Endodermal cell (in vitro differentiated cells): Measurements from ENCODE around the gene SLC25A31. TPM values are rescaled to one million over a fixed set of nuclear protein-coding genes. Genes with fewer than 3 reads are reported as not detected.

Experiments used
- DNase-seq: peaks from one replicate; pipeline ENCODE4 v3.0.0-alpha.2; 2017
- H3K27ac ChIP-seq: 2 replicates; pipeline ENCODE4 v1.5.1; 2013; ENCODE audit warnings: mild to moderate bottlenecking, low read depth, low read length, moderate library complexity
- H3K27me3 ChIP-seq: 2 replicates; pipeline ENCODE4 v1.6.1; 2013; ENCODE audit warnings: mild to moderate bottlenecking, low read length, moderate library complexity; ENCODE audit not compliant: insufficient read depth, control insufficient read depth, poor library complexity, severe bottlenecking
- H3K36me3 ChIP-seq: 2 replicates; pipeline ENCODE4 v1.7.0; 2013; ENCODE audit warnings: mild to moderate bottlenecking, low read length, moderate library complexity; ENCODE audit not compliant: control insufficient read depth, insufficient read depth
- H3K4me1 ChIP-seq: one replicate; pipeline ENCODE4 v1.7.0; 2013; ENCODE audit warnings: low read length; ENCODE audit not compliant: control insufficient read depth, insufficient read depth
- H3K4me3 ChIP-seq: 2 replicates; pipeline ENCODE4 v1.5.1; 2013; ENCODE audit warnings: mild to moderate bottlenecking, low read length, moderate library complexity
- H3K9ac ChIP-seq: 2 replicates; pipeline ENCODE4 v1.6.1; 2013; ENCODE audit warnings: mild to moderate bottlenecking, low read length, moderate library complexity; ENCODE audit not compliant: poor library complexity, severe bottlenecking; ENCODE audit errors: extremely low read depth
- H3K9me3 ChIP-seq: 2 replicates; pipeline ENCODE4 v1.6.1; 2013; ENCODE audit warnings: mild to moderate bottlenecking, low read length, moderate library complexity; ENCODE audit not compliant: control insufficient read depth
- H3K27ac Mint-ChIP-seq: 2 replicates; pipeline ENCODE4 v1.8.0; 2020; ENCODE audit warnings: mixed read lengths
- H3K27me3 Mint-ChIP-seq: 2 replicates; pipeline ENCODE4 v1.8.0; 2021; ENCODE audit warnings: mild to moderate bottlenecking, mixed read lengths; ENCODE audit not compliant: insufficient read depth
- H3K36me3 Mint-ChIP-seq: 2 replicates; pipeline ENCODE4 v1.8.0; 2020; ENCODE audit warnings: low read depth, mixed read lengths
- H3K4me1 Mint-ChIP-seq: 2 replicates; pipeline ENCODE4 v1.8.0; 2020; ENCODE audit warnings: mixed read lengths
- H3K4me3 Mint-ChIP-seq: 2 replicates; pipeline ENCODE4 v1.8.0; 2020; ENCODE audit warnings: mild to moderate bottlenecking, moderate library complexity, mixed read lengths
- H3K9me3 Mint-ChIP-seq: 2 replicates; pipeline ENCODE4 v1.8.0; 2020; ENCODE audit warnings: mild to moderate bottlenecking, mixed read lengths
- WGBS, 2 experiments: methylation state at CpG; one replicate each; pipeline versions ENCODE4 v1.1.5 to v1.1.7; 2013; ENCODE audit warnings: missing lambda C conversion rate in 2 of 2, mixed read lengths in 1 of 2; ENCODE audit not compliant: insufficient coverage in 1 of 2, insufficient read length in 1 of 2; 5-methylcytosine and 5-hydroxymethylcytosine counted together
- total RNA-seq, 2 donors: library from RNA; stranded (reverse); fragmentation: NEBNext Ultra II Directional in 1 of 2; extraction: Animal tissue kit (Norgen Biotek cat#: 25700) in 1 of 2; gene quantifications; 2 replicates in 1 of 2; 3 replicates in 1 of 2; pipeline ENCODE4 v1.2.1, GENCODE V29; 2021
- TF ChIP-seq, protein P1 (sequence below): fragments of 200-600 bp; sonication (generic); conservative IDR thresholded peaks from 2 replicates; pipeline ENCODE4 v1.5.0; 2021; ENCODE audit warnings: antibody characterized with exemption, mild to moderate bottlenecking

SLC25A31 gene
- total RNA-seq, 2 donors from 2014 or later = not detected

DNA sequence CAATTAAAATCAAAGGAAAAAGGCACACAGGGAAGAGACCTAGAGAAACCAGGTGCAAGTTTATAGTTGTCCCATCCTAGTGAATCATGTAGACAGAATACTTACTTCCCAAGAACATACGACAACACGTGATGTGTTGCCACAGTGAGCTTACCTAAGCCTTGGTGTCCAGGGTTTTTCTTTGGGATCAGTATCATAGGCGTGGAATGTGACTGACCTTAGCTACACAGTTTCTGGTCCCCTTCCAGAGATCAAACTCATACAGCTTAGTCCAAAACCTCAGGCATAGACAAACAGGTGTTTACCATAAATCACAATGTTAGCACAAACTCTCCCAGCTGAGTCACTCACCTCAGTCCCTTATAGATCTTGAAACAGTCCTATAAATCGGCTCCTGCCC lies 17.7 kb downstream of the SLC25A31 start:
- H3K4me3 ChIP-seq = no peak overlapping the region
- Mint-ChIP-seq H3K9me3 (peaks cover 26% of the 10 kb centered on the region), H3K4me1 (no peaks in the 10 kb centered on the region), H3K27me3 (no peaks in the 10 kb centered on the region), H3K4me3 (no peak overlapping the region), H3K27ac (no peak overlapping the region), H3K36me3 (peaks cover 3% of the 10 kb centered on the region)
- no peak overlapping the region for H3K9ac ChIP-seq
- H3K27me3 ChIP-seq = no peaks in the 10 kb centered on the region
- WGBS, 2 experiments = 90 to 96% methylated on average over 3 to 4 of the region's 4 CpGs
- no peaks in the 10 kb centered on the region for H3K36me3 ChIP-seq
- TF ChIP-seq, protein P1, sequence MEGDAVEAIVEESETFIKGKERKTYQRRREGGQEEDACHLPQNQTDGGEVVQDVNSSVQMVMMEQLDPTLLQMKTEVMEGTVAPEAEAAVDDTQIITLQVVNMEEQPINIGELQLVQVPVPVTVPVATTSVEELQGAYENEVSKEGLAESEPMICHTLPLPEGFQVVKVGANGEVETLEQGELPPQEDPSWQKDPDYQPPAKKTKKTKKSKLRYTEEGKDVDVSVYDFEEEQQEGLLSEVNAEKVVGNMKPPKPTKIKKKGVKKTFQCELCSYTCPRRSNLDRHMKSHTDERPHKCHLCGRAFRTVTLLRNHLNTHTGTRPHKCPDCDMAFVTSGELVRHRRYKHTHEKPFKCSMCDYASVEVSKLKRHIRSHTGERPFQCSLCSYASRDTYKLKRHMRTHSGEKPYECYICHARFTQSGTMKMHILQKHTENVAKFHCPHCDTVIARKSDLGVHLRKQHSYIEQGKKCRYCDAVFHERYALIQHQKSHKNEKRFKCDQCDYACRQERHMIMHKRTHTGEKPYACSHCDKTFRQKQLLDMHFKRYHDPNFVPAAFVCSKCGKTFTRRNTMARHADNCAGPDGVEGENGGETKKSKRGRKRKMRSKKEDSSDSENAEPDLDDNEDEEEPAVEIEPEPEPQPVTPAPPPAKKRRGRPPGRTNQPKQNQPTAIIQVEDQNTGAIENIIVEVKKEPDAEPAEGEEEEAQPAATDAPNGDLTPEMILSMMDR = no peak
- no peak overlapping the region for H3K27ac ChIP-seq
- H3K4me1 ChIP-seq = no peaks in the 10 kb centered on the region
- DNase-seq = no peak
- peaks cover 30% of the 10 kb centered on the region for H3K9me3 ChIP-seq

DNA sequence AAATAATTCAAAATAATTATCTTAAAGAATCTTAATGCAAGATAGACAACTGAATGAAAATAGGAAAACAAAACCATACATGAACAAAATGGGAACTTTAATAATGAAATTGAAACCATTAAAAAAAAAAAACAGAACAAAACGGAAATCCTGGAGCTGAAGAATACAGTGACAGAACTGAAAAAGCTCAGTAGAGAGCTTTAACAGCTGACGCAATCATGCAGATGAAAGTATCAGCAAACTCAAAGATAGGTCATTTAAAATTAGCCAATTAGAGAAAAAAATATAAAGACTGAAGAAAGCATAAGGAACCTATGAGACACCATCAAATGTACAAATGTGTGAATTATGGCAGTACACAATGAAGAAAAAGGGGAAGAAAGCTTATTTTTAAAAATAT lies 18.8 kb downstream of the SLC25A31 start:
- Mint-ChIP-seq H3K27ac (no peak overlapping the region), H3K4me1 (no peaks in the 10 kb centered on the region), H3K36me3 (peaks cover 3% of the 10 kb centered on the region), H3K9me3 (peaks cover 26% of the 10 kb centered on the region), H3K4me3 (no peak overlapping the region), H3K27me3 (no peaks in the 10 kb centered on the region)
- TF ChIP-seq, protein P1 = no peak
- Histone ChIP-seq H3K9ac (no peak overlapping the region), H3K9me3 (peaks cover 30% of the 10 kb centered on the region), H3K27me3 (no peaks in the 10 kb centered on the region), H3K36me3 (no peaks in the 10 kb centered on the region), H3K27ac (no peak overlapping the region), H3K4me3 (no peak overlapping the region), H3K4me1 (no peaks in the 10 kb centered on the region)
- WGBS, 2 experiments = 93 to 100% methylated on average over 1 to 2 of the region's 2 CpGs
- DNase-seq = no peak

DNA sequence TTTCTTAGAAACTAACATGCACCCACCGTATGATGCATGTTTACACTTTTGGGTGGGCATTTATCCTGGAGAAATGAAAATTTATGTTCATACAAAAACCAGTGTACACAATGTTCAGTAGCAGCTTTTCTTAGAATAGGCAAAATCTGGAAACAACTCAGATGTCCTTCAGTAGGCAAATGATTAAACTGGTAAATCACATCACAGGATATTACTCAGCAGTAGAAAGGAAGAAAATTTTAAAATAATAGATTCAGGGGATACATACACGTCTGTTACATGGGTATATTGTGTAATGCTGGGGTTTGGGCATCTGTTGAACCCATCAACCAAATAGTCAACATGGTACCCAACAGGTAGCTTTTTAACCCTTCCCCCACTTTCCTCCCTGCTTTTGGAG lies 26.7 kb downstream of the SLC25A31 start:
- Histone ChIP-seq H3K4me1 (no peaks in the 10 kb centered on the region), H3K9me3 (no peaks in the 10 kb centered on the region), H3K27me3 (no peaks in the 10 kb centered on the region), H3K36me3 (no peaks in the 10 kb centered on the region), H3K4me3 (no peak overlapping the region), H3K27ac (no peak overlapping the region), H3K9ac (no peak overlapping the region)
- WGBS, 2 experiments = 94 to 100% methylated on average over 1 to 2 of the region's 2 CpGs
- Mint-ChIP-seq H3K9me3 (peaks cover 10% of the 10 kb centered on the region), H3K4me3 (no peak overlapping the region), H3K27me3 (no peaks in the 10 kb centered on the region), H3K4me1 (no peaks in the 10 kb centered on the region), H3K36me3 (no peaks in the 10 kb centered on the region), H3K27ac (no peak overlapping the region)
- TF ChIP-seq, protein P1 = no peak
- no peak for DNase-seq
